Kidney glomerular epithelial cell (primary cell): ENCODE data around the gene SCARF1.

ENCODE experiments used
- DNase-seq: peaks from one replicate; lab custom pipeline; 2025; lab: John Stamatoyannopoulos, UW

The SCARF1 gene

DNA sequence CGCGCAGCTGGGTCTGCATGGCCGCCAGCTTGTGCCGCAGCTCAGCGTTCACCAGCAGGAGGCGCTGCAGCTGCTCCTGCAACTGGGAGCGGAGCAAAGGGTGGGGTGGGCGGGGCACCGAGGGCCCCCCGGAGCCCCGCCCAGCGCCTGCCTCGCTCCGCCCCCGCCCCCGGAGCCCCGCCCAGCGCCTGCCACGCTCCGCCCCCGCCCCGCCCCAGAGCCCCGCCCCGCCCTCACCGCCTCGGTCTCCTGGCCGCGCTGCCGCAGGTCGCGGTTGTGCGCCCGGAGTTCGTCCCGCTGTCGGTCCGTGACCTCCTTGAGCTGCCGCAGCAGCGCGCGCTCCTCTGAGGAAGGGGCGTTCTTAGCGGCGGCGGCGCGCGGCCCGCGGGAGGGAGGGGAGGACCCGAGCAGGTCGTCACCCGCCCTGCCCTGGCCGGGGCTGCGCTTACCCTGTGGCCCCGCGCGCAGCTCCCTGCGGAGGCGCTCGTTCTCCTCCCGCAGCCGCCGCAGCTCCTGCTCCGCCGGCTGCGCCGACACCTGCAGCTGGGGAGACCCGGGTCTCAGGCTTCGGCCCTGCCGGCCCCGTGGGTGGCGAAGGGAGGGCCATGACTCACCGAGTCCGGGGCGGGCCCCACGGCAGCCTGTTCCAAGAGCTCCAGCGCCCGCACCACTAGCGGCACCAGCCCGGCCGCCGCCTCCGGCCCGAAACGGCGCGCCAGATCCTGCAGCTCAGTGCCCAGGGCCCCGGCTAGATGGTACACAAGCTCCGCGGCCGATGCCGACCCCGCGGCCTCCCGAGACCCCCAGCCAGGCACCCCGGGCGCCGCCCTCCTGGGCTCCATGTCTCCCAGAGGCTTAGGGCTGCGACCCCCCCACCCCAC lies 3.7 kb upstream of the SCARF1 start:
- peak; percentile 65 for DNase-seq

DNA sequence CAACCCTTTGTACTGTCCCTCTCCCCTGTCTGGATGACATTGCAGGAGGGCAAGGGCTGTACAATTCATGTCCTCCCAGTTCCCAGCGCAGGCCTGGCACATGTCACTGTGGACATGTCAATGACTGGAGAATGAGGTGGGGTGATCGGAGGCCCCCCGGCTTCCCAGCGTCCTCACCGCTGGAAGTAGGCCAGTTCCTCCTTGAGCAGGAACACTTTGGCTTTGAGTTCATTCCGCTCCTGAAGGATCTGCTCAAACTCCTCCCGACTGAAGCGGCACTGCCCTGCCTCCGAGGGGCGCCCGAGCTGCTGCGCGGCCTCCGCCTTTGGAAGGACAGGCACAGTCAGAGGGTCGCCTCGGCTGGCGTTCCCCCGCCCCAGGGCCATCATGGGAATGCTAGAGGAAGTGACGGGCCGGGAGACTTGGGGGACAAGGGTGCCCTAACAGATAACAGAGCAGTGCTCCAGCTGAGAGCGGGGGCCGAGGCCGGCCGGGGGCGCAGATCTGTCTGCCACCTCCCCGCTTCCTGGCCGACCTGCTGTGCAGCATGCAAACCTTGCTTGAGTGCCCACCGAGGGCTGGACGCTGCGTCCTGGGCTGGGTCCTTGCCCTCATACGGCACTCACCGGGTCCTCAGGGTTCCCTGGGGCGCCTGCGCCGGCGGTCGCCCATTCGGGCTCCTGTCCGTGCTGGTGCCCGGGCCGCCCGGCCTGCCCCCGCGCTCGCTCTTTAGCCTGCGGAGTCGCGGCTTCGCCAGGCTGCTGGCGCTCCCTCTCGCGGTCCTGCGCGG lies 2.8 kb upstream of the SCARF1 start:
- DNase-seq = no peak

DNA sequence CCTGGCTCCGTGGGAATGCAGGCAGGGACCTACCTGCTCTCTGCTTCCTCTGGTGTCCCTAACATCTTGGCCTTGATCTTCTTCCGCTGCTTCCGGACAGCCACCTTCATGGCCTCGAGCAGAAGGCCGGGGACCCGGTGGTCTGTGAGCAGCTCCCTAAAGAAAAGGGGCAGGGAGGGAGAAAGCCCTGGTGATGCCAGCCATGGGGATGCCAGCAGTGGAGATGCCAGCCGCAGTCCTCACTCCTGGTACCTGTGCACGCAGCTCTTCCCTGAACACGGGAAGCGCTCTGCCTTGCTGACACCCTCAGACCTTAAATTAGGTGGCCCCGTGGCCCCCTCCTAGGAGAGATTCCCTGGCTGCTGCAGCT lies 2.3 kb upstream of the SCARF1 start:
- no peak for DNase-seq

DNA sequence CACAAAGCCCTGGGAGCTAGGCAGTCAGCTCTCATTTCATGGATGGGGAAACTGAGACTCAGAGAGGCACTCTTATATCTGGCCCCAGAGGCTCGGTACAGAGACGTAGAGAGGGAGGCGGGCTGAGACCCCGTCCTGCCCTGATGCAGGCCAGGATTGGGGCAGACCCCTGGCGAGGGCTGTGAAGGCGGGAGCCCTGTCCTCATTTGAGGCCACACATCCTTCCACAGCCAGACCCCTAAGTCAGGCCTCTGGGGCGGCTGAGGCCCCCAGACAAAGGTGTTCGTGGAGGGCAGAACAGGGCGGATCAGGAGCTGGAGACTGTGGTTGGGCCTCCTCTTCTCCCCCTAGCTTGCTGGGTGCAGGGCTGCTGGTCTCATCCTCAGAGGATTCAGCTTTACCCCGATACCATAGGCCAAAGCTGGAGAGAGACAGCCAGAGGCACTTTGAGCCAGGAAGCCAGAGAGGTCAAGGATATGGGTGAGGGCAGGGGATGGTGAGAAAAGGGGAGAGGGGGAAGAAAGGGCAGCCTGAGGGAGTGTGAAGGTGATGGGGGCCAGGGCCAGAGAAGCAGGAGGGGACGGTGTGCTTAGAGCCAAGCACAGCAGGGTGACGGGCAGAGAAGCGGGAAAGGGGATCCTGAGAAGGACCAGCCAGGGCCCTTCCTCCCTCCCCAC lies 805 bp upstream of the SCARF1 start:
- DNase-seq = no peak

DNA sequence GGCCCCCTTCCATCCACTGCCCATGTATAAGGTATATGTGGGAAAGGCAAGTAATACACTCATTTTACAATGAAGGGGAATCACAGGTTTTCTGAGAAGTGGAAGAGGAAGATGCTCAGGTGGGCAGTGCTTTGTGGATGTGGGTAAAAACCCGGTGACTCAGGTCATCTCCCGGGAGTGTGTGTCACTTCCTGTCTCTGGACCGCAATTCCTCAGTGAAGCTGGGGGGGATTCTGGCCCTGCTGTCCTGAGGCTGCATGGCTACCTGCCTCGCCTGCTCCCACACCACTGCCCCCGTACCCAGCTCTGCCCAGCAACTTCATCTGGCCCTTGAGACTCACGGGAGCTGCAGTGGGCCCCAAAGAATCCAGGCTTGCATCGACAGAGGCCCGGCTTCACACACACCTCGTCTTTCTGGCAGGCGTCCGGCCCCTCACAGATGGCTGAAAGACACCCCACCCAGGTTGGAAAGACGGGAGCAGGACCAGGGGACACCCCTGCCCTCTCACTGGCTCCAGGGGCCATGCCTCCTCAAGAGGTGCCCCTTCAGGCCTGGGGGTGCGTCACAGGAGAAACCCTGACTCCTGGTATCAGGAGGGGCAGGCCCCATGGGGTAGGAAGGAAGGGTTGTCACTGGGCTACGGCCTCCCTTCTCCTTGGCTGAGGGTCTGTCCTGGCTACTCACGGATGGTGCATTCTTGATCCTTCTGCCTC lies 882 bp downstream of the SCARF1 start:
- peak; percentile 74 for DNase-seq

GRCh38 chr17:1643999-1644492 lies 1.5 kb downstream of the SCARF1 start:
- DNase-seq = no peak

GRCh38 chr17:1643293-1643998 lies 2.1 kb downstream of the SCARF1 start:
- no peak for DNase-seq

DNA sequence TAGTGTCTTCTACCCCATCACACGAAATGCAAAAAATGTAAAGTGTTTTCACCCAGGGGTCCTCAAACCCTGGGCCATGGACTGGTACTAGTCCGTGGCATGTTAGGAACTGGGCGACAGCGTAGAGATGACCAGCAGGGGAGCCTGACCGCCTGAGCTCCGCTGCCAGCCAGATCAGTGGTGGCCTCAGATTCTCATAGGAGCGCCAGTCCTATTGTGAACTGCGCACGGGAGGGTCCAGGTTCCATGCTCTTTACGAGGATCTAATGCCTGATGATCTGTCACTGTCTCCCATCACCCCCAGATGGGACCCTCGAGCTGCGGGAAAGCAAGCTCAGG lies 4.5 kb downstream of the SCARF1 start:
- DNase-seq = no peak

GRCh38 chr17:1640329-1641064 lies 5.0 kb downstream of the SCARF1 start:
- no peak for DNase-seq

DNA sequence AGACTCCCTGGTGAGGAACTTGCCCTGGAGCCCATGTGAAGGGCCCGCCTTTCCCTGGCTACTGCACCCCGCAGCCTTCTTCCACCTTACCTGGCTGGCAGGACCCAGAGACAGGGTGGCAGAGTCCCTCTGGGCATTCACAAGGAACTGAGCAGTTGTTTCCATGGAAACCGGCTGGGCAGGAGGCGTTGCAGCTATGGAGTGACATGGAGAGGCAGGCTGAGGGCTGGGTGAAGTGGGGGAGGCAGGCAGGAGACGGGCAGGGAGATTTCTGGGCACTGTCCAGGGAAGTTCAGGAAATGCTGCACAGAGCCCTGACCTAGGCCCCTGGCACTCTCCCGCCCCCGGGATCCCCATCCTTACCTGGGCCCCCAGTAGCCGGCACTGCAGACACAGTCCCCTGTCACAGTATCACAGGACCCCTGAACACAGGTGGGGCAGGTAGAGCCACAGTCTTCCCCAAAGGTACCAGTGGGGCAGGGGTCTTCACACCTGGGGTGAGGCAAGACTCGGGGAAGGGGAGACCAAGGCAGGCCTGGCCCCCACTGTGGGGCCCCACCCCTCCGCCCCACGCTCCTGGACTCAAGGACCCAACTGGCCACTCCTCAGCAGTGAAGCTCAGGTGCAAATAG lies 5.9 kb downstream of the SCARF1 start:
- peak; percentile 20 for DNase-seq

DNA sequence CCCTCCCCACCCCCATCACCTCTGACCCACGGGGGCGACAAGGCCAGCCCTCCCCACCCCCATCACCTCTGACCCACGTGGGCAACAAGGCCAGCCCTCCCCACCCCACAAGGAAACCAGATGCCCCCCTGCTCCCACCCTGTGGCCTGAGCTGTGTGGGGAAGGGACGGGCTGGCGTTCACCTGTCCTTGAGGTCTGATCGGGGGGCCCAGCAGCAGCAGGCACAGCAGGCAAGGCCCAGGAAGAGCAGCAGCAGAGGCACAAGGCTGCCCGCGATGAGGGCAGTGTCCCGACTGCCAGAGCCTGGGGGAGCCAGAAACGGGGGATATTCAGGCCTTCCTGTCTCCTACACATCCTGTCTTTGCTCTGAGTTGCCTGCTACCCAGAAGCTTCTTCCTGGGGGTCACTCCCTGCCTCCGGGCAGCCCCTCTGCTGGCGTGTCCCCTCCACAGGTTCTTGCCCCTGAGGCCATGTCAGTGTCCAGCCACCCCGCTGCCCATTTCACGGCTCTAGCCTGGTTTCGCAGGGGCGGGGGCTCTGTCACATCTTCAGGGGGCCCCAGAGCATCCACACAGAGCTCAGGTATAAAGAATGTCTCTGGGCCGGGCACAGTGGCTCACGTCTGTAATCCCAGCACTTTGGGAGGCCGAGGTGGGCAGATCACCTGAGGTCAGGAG lies 6.8 kb downstream of the SCARF1 start:
- no peak for DNase-seq

GRCh38 chr17:1638171-1638590 lies 7.4 kb downstream of the SCARF1 start:
- no peak for DNase-seq

DNA sequence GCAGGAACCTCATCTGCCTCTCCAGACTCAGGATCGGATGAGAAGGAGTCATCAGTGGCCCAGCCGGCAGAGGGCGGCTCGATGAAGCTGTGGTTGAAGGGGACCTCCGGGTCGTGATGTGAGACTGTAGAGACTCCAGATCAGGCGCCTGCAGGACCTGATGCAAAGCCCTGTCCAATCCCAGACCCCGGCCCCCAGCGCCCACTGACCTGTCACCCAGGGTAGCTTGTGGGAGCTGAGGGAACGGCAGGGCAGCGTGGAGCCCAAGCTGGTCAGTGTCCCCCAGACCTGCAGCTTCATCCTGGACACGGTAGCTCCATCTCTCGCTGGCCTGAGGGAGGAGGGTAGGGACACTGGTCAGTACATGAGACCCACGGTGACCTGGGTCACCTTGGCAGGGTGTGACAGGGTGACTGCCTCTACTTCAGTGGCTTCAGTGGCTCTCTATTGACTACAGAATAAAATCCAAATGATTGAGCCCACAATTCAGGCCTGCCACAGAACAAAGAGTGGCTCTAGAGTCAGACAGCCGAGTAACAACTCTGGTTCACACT lies 8.7 kb downstream of the SCARF1 start:
- no peak for DNase-seq

- no peak for DNase-seq
Observed at GRCh38 chr17:1635675-1636465, 9.7 kb downstream of the SCARF1 start.

DNA sequence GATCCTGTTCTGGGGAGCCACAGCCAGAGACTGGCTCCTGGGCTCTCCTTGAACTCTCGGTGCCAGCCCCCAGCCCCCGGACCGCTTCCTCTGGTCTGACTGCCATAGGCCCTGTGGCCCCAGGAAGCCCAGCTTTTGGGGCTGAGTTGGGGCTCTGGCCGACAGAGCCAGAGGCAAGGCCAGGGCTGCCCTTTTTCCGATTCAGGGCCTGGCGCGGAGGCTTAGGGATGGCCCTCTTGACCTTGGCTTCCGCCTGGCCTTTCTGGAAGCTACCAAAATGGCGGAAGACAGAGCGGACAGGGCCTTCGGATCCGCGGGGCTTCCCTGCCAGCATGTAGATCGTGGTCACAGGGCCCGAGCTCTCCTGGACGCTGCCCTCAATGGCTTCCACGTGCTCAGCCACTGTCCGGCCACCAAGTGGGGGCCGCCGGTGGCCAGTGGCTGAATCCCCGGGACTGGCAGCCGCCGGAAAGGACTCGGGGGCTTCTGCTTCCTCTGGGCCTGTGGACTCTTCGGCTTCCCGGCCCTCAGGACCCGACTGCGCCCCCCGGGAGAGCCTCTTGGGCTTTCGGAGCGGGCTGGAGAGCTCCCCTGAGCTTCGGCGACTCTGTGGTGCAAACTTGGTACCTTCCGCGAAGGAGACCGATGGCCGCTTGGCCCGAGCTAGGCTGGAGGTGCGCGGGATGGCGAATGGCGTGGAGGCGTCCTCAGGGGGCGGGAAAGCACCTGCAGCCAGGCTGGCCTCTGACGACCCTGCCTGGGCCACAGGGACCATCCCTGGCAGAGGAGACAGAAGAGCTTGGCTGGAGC lies 10.5 kb downstream of the SCARF1 start:
- no peak for DNase-seq

GRCh38 chr17:1630662-1631061 lies 14.9 kb downstream of the SCARF1 start:
- no peak for DNase-seq

- DNase-seq = no peak
Observed at GRCh38 chr17:1629504-1630310, 15.8 kb downstream of the SCARF1 start.
